IPS-18c (cell line): ENCODE data around the gene DHX9.

Experiments used
- H3K4me3 ChIP-seq: 2 replicates; pipeline ENCODE4 v1.7.0; 2013; ENCODE audit warnings: low read depth, mild to moderate bottlenecking, low read length, moderate library complexity; ENCODE audit not compliant: insufficient read depth
- H3K9me3 ChIP-seq: one replicate; pipeline ENCODE4 v1.6.1; 2013; ENCODE audit warnings: mild to moderate bottlenecking, low read length, moderate library complexity; ENCODE audit not compliant: control insufficient read depth, insufficient read depth

DHX9 gene

GRCh38 chr1:182829285-182829932 lies 9.7 kb upstream of the DHX9 start:
- H3K4me3 ChIP-seq: no peak overlapping the region
- no peaks in the 10 kb centered on the region for H3K9me3 ChIP-seq

DNA sequence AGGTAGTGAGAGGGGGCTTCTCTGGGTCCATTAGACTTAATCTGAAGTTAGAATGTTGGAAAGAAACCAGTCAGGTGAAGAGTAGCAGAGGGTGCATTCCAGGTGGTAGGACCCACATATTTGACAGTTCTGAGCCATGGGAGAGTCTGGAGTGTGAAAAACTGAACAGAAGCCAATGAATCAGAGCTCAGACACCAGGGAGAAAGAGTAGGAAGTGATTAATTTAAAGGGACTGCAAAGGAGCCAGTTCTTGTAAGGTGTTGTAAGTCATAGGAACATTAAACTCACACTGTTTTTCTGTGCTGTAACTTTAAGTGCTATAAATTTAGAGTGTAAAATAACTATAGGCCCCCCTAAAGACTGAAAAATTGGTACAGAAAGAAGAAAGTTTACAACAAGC lies 5.9 kb upstream of the DHX9 start:
- Histone ChIP-seq H3K4me3 (no peak overlapping the region), H3K9me3 (no peaks in the 10 kb centered on the region)

DNA sequence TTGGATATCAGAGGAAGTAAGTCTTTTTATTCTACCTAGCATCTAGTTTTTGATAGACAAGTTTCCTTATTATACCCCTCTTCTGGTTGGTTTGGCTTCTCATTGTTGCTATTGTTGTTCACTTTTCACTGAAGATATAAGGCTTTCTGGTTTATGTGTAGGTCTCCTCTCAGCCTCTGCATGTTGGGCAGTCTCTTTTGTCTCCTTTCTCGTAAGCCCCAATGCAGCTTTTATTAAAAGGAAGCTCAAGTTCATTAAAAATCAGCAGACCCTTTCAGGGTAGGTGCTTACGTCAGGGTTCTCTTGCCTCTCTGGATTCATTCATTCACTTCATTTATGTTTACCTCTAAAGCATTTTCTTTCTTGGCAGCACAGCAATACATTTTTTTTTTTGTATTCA lies 4.8 kb upstream of the DHX9 start:
- H3K9me3 ChIP-seq: no peaks in the 10 kb centered on the region
- no peak overlapping the region for H3K4me3 ChIP-seq

GRCh38 chr1:182835806-182836205 lies 3.3 kb upstream of the DHX9 start:
- Histone ChIP-seq H3K4me3 (no peak overlapping the region), H3K9me3 (no peaks in the 10 kb centered on the region)

- H3K4me3 ChIP-seq: peak overlapping the region; percentile 98
- H3K9me3 ChIP-seq: no peaks in the 10 kb centered on the region
Observed at GRCh38 chr1:182841368-182841988, 2.3 kb downstream of the DHX9 start.

DNA sequence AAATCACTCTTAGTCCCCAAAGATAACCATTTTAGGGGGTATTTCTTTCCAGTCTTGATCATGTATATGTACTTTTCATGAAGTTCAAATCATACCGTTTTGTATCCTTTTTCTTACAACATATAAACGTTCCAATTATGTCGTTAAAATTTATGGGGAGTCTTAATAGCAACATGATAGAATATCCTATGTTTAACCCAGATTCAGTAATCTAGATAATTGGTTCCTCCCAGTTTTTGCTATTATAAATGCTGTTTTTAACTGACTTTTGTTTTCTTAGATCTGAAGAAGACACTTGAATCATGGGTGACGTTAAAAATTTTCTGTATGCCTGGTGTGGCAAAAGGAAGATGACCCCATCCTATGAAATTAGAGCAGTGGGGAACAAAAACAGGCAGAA lies 3.1 kb downstream of the DHX9 start:
- no peaks in the 10 kb centered on the region for H3K9me3 ChIP-seq
- no peak overlapping the region for H3K4me3 ChIP-seq

- no peak overlapping the region for H3K4me3 ChIP-seq
Observed at GRCh38 chr1:182845379-182845778, 6.2 kb downstream of the DHX9 start.

GRCh38 chr1:182845894-182846293 lies 6.7 kb downstream of the DHX9 start:
- Histone ChIP-seq H3K9me3 (no peaks in the 10 kb centered on the region), H3K4me3 (no peak overlapping the region)

More at GRCh38 chr1:182845379-182845778, 6.2 kb downstream of the DHX9 start:
- no peaks in the 10 kb centered on the region for H3K9me3 ChIP-seq

DNA sequence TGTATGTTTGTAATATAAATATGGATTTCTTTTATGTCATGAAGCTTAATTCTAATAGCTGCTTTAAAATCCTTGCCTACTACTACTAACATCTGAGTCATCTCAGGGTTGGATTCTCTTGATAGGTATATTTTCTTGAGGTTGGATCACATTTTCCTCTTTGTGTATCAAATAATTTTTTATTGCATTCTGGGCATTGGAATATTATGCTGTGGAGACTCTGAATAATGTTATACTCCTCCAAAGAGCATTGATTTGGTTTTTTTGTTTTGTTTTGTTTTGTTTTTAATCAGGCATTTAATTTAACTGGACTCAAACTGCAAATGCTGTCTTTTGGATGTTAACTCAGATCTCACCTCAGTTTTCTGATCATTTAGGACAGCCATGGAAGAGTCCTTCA lies 8.0 kb downstream of the DHX9 start:
- Histone ChIP-seq H3K4me3 (no peak overlapping the region), H3K9me3 (no peaks in the 10 kb centered on the region)

DNA sequence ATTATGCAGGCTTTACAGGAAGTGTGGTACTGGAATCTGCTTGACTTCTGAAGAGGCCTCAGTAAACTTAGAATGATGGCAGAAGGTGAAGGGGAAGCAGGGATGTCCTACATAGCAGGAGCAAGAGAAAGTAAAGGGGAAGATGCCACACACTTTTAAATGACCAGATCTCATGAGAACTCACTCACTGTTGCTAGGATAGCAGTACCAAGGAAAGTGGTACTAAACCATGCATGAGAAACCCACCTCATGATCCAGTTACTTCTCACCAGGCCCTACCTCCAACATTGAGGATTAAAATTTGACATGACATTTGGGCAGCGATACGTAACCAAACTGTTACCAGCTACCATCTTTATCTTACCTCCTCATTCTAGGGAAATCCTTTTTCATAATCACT lies 9.6 kb downstream of the DHX9 start:
- Histone ChIP-seq H3K9me3 (no peaks in the 10 kb centered on the region), H3K4me3 (no peak overlapping the region)

- no peak overlapping the region for H3K4me3 ChIP-seq
- no peaks in the 10 kb centered on the region for H3K9me3 ChIP-seq
Observed at GRCh38 chr1:182850319-182850718, 11.2 kb downstream of the DHX9 start.

DNA sequence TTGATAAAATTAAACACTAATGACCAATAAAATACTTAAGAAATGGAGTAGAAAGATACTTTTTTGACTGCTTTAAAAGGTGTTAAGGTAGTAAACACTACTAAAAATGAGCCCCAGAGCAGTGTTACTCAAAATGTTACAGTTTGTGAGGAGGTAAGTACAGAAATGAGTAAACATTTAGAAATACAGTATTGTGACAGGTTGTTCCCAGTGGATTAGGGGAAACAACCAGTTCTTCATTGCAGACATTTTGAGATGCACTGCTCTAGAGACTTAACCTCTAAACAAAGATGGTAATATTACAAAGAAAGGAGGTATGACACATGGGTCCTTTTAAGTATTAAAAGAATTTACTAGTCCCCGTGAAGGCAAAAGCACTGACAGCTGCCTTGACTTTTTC lies 12.7 kb downstream of the DHX9 start:
- H3K9me3 ChIP-seq: no peaks in the 10 kb centered on the region
- H3K4me3 ChIP-seq: no peak overlapping the region

GRCh38 chr1:182855911-182856310 lies 16.8 kb downstream of the DHX9 start:
- Histone ChIP-seq H3K4me3 (no peak overlapping the region), H3K9me3 (no peaks in the 10 kb centered on the region)

DNA sequence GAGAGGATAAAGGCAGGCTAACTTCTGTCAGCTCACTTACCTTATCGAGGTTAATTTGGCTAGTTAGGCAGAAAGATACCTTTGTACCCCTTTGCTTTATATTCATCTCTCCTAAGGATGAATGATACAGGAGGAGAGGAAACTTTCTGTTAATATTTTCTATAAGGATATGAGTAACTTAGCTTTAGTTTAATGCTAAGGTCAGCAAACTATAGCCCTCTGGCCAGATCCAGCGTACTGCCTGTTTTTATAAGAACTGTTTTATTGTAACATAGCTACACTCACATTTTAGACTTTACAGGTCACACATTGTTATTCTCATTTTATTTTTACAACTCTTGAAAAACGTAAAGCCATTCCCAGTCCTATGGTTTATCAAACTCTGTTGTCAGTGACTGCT lies 18.1 kb downstream of the DHX9 start:
- Histone ChIP-seq H3K9me3 (no peaks in the 10 kb centered on the region), H3K4me3 (no peak overlapping the region)

- Histone ChIP-seq H3K9me3 (no peaks in the 10 kb centered on the region), H3K4me3 (no peak overlapping the region)
Observed at GRCh38 chr1:182860658-182861057, 21.5 kb downstream of the DHX9 start.

DNA sequence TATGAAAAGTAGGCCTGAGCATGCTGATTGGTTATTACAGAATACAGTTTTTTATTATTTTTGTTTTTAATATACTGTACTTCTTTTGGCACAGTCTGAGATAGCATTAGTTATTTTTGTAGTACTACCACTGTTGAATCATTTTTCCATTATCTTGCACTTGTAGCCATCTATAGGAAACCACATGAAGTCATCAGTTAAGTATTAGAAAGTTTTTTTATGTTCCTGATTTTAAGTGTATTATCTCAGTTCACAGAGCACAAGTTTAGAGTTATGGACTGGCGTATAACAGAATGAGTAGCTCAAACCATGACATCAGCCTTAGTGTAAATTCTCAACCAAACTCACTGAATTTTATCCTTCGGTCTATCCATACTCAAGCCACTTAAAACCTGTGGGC lies 22.8 kb downstream of the DHX9 start:
- Histone ChIP-seq H3K4me3 (no peak overlapping the region), H3K9me3 (no peaks in the 10 kb centered on the region)

GRCh38 chr1:182862827-182863226 lies 23.7 kb downstream of the DHX9 start:
- no peaks in the 10 kb centered on the region for H3K9me3 ChIP-seq
- no peak overlapping the region for H3K4me3 ChIP-seq

- H3K4me3 ChIP-seq: no peak overlapping the region
Observed at GRCh38 chr1:182863940-182864339, 24.8 kb downstream of the DHX9 start.

DNA sequence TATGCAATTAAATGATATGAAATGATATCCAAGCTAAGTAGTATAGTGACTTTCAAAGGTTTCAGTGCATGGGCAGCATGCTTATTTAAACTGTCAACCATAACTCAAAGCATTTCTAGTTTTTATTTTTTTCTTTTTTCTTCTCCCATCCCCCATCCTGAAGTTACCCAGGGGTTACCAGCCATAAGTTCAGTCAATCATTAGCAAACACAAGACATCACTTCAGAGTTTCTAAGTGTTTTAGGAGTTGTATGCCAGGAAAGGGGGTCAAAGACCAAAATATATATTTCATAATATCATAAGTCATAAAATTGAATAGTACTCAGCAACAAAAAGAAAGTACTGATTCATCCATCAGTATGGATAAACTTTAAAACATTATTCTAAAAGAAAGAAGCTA lies 28.7 kb downstream of the DHX9 start:
- H3K9me3 ChIP-seq: no peaks in the 10 kb centered on the region
- no peak overlapping the region for H3K4me3 ChIP-seq

More at GRCh38 chr1:182863940-182864339, 24.8 kb downstream of the DHX9 start:
- no peaks in the 10 kb centered on the region for H3K9me3 ChIP-seq
